ENCODE data around the gene CD300H. TPM values are rescaled to one million over a fixed set of nuclear protein-coding genes. Genes with fewer than 3 reads are reported as not detected.
A peak's percentile ranks its signal among the peaks of the same experiment; 100 is the strongest.

CD300H gene
- total RNA-seq, 1 donor from 2014 or later, result not detected

DNA sequence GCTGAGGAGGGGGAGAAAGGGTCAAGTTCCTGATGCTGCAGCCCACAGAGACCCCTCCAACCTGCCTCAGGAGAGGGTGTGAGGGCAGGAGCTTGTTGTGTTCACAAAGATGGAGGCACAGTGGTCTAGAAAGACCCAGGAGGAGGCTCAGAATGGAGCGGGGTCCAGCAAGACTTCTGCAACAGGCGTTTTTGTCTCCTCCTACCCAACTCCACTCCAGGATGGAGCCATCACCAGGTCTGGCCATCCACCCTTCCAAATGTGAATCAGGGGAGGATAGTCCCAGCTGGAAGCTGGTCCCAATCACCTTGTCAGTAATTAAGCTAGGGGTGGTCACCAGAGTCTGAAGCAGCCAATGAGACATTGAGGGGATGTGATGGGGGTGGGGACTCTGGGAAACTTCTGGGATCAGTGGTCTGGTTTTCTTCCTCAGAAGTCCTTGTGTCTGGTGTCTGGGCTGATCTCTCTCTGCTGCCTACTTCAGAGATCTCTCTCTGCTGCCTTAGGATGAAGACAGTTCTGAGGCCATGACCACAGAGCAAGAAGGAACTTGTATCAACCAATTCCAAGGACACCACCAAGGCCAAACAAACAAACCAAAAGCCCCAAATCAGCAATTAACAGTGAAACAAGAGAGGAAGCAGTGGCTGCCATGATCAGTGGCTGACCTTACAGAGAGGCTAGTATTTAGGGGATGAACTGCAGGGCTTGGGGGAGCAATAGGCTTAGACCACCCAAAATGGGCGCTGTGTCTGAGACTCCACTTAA, 50.6 kb downstream of the CD300H start:
- no peak overlapping the region for H3K27ac Mint-ChIP-seq (ENCODE audit: unreplicated experiment)
- peaks cover 13% of the 10 kb centered on the region for H3K36me3 Mint-ChIP-seq (ENCODE audit: low read depth, unreplicated experiment)
- H3K9me3 Mint-ChIP-seq (ENCODE audit: unreplicated experiment), result peaks cover 13% of the 10 kb centered on the region
- no peak for DNase-seq (ENCODE audit: low spot score)
- H3K27me3 Mint-ChIP-seq (ENCODE audit: unreplicated experiment), result peaks cover 14% of the 10 kb centered on the region
- H3K4me1 Mint-ChIP-seq (ENCODE audit: unreplicated experiment), result peaks cover 10% of the 10 kb centered on the region
- no peak overlapping the region for H3K4me3 Mint-ChIP-seq (ENCODE audit: unreplicated experiment)
- TF ChIP-seq, protein P1, sequence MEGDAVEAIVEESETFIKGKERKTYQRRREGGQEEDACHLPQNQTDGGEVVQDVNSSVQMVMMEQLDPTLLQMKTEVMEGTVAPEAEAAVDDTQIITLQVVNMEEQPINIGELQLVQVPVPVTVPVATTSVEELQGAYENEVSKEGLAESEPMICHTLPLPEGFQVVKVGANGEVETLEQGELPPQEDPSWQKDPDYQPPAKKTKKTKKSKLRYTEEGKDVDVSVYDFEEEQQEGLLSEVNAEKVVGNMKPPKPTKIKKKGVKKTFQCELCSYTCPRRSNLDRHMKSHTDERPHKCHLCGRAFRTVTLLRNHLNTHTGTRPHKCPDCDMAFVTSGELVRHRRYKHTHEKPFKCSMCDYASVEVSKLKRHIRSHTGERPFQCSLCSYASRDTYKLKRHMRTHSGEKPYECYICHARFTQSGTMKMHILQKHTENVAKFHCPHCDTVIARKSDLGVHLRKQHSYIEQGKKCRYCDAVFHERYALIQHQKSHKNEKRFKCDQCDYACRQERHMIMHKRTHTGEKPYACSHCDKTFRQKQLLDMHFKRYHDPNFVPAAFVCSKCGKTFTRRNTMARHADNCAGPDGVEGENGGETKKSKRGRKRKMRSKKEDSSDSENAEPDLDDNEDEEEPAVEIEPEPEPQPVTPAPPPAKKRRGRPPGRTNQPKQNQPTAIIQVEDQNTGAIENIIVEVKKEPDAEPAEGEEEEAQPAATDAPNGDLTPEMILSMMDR (IDR thresholded peaks at IDR 0.05; ENCODE audit: unreplicated experiment), result no peak

DNA sequence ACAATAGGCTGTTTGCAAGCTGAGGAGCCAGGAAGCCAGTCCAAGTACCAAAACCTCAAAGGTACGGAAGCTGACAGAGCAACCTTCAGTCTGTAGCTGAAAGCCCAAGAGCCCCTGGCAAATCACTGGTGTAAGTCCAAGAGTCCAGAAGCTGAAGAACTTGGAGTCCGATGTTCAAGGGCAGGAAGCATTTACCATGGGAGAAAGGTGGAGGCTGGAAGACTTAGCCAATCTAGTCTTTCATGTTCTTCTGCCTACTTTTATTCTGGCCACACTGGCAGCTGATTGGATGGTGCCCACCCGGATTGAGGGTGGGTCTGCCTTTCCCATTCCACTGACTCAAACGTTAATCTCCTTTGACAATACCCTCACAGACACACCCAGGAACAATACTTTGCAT, 51.4 kb downstream of the CD300H start:
- Mint-ChIP-seq H3K4me3 (ENCODE audit: unreplicated experiment) (no peak overlapping the region), H3K36me3 (ENCODE audit: low read depth, unreplicated experiment) (peaks cover 13% of the 10 kb centered on the region), H3K9me3 (ENCODE audit: unreplicated experiment) (peaks cover 13% of the 10 kb centered on the region), H3K27me3 (ENCODE audit: unreplicated experiment) (peaks cover 14% of the 10 kb centered on the region), H3K27ac (ENCODE audit: unreplicated experiment) (no peak overlapping the region), H3K4me1 (ENCODE audit: unreplicated experiment) (peaks cover 10% of the 10 kb centered on the region)
- TF ChIP-seq, protein P1 (IDR thresholded peaks at IDR 0.05; ENCODE audit: unreplicated experiment), result no peak
- DNase-seq (ENCODE audit: low spot score), result no peak

DNA sequence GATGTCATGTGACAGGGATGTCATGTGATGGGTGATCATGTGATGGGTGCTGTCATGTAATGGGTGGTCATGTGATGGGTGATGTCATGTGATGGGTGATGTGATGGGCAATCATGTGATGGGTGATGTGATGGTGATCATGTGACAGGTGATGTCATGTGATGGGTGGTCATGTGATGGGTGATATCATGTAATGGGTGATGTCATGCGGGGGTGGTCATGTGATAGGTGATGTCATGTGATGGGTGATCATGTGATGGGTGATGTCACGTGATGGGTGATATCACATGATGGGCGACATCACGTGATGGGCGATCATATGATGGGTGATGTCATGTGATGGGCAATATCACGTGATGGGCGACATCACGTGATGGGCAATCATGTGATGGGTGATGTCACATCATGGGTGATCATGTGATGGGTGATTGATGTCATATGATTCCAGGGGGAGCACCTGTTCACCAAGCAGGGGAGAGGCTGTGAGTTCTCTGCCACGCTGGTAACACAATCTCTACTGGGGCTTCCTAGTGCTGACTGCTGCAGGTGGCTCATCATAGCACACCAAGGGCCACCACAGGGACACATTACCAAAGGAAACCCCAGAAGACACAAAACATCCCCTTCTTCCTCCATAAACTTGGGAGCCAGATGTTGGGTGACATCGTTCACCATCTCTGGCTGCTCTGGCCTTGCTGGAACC, 52.5 kb downstream of the CD300H start:
- Mint-ChIP-seq H3K4me1 (ENCODE audit: unreplicated experiment) (peaks cover 10% of the 10 kb centered on the region), H3K36me3 (ENCODE audit: low read depth, unreplicated experiment) (peaks cover 13% of the 10 kb centered on the region), H3K4me3 (ENCODE audit: unreplicated experiment) (peak overlapping the region; percentile 82), H3K27ac (ENCODE audit: unreplicated experiment) (peak overlapping the region; percentile 93), H3K27me3 (ENCODE audit: unreplicated experiment) (peaks cover 14% of the 10 kb centered on the region), H3K9me3 (ENCODE audit: unreplicated experiment) (peaks cover 13% of the 10 kb centered on the region)
- TF ChIP-seq, protein P1 (IDR thresholded peaks at IDR 0.05; ENCODE audit: unreplicated experiment), result no peak
- DNase-seq (ENCODE audit: low spot score), result no peak

DNA sequence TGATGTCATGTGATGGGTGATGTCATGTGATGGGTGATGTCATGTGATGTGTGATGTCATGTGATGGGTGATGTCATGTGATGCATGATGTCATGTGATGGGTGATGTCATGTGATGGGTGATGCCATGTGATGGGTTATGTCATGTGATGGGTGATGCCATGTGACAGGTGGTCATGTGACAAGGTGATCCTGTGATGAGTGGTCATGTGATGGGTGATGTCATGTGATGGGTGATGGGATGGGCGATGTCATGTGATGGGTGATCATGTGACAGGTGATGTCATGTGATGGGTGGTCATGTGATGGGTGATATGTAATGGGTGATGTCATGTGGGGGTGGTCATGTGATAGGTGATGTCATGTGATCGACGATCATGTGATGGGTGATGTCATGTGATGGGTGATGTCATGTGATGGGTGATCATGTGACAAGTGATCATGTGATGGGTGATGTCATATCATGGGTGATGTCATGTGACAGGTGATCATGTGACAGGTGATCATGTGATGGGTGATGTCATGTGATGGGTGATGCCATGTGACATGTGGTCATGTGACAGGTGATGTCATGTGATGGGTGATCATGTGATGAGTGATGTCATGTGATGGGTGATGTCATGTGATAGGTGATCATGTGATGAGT, 53.2 kb downstream of the CD300H start:
- Mint-ChIP-seq H3K27me3 (ENCODE audit: unreplicated experiment) (peaks cover 14% of the 10 kb centered on the region), H3K36me3 (ENCODE audit: low read depth, unreplicated experiment) (peaks cover 13% of the 10 kb centered on the region), H3K9me3 (ENCODE audit: unreplicated experiment) (peaks cover 13% of the 10 kb centered on the region), H3K27ac (ENCODE audit: unreplicated experiment) (peak overlapping the region; percentile 93), H3K4me1 (ENCODE audit: unreplicated experiment) (peaks cover 10% of the 10 kb centered on the region), H3K4me3 (ENCODE audit: unreplicated experiment) (peak overlapping the region; percentile 82)
- peak; percentile 44 for DNase-seq (ENCODE audit: low spot score)
- TF ChIP-seq, protein P1 (IDR thresholded peaks at IDR 0.05; ENCODE audit: unreplicated experiment), result no peak

Data from endothelial cell (in vitro differentiated cells).